OCI-LY1 (cell line): Measurements from ENCODE around the gene ETV5.
"Not testable (repeated sequence)": the region's sequence is repeated elsewhere in the genome, so short reads cannot be mapped to it uniquely, and the experiment has no call there.

Experiments used
- H2AFZ ChIP-seq: fragments of 200-600 bp; sonication (generic), shearing (Covaris generic); 2 replicates; pipeline ENCODE4 v1.6.0; 2014; ENCODE audit warnings: antibody characterized with exemption, mild to moderate bottlenecking, low read length
- H3F3A ChIP-seq: fragments of 200-600 bp; sonication (generic), shearing (Covaris generic); 2 replicates; pipeline ENCODE4 v1.6.0; 2014; ENCODE audit warnings: mild to moderate bottlenecking, antibody characterized with exemption, low read length, moderate library complexity; ENCODE audit not compliant: insufficient read depth
- H3K27ac ChIP-seq: fragments of 200-600 bp; sonication (generic); 2 replicates; pipeline ENCODE4 v1.5.1; 2014; ENCODE audit warnings: low read length, mixed run types, mild to moderate bottlenecking, low read depth; ENCODE audit not compliant: poor library complexity, severe bottlenecking
- H3K27me3 ChIP-seq: fragments of 200-600 bp; sonication (generic); 2 replicates; pipeline ENCODE4 v1.6.0; 2014; ENCODE audit warnings: antibody characterized with exemption, mild to moderate bottlenecking, low read length, moderate library complexity; ENCODE audit not compliant: insufficient read depth
- H3K36me3 ChIP-seq: fragments of 200-600 bp; sonication (generic); 2 replicates; pipeline ENCODE4 v1.6.1; 2014; ENCODE audit warnings: mild to moderate bottlenecking, antibody characterized with exemption, low read length, moderate library complexity, mixed read lengths; ENCODE audit not compliant: insufficient read depth
- H3K4me1 ChIP-seq: fragments of 200-600 bp; sonication (generic); 2 replicates; pipeline ENCODE4 v1.5.1; 2014; ENCODE audit warnings: mild to moderate bottlenecking, low read length, moderate library complexity; ENCODE audit not compliant: insufficient read depth, severe bottlenecking
- H3K4me2 ChIP-seq: fragments of 200-600 bp; sonication (generic), shearing (Covaris generic); 2 replicates; pipeline ENCODE4 v1.6.1; 2014; ENCODE audit warnings: low read length
- H3K4me3 ChIP-seq: fragments of 200-600 bp; sonication (generic); 2 replicates; pipeline ENCODE4 v1.5.1; 2014; ENCODE audit warnings: low read length, low read depth, mild to moderate bottlenecking, mixed read lengths; ENCODE audit not compliant: poor library complexity, severe bottlenecking
- H3K79me2 ChIP-seq: fragments of 200-600 bp; shearing (Covaris generic); 2 replicates; pipeline ENCODE4 v1.6.1; 2016; ENCODE audit warnings: mixed run types, low read length, mixed read lengths; ENCODE audit not compliant: insufficient read depth
- H3K9ac ChIP-seq: fragments of 200-600 bp; sonication (generic), shearing (Covaris generic); 2 replicates; pipeline ENCODE4 v1.6.1; 2014; ENCODE audit warnings: mild to moderate bottlenecking, low read length, mixed read lengths
- H3K9me2 ChIP-seq: fragments of 200-600 bp; sonication (generic), shearing (Covaris generic); 2 replicates; pipeline ENCODE4 v1.6.1; 2014; ENCODE audit warnings: low read depth, mild to moderate bottlenecking, low read length, mixed read lengths
- H3K9me3 ChIP-seq: fragments of 200-600 bp; shearing (Covaris generic); 2 replicates; pipeline ENCODE4 v1.6.1; 2014; ENCODE audit warnings: low read length, mixed read lengths
- H4K20me1 ChIP-seq: fragments of 200-600 bp; sonication (generic), shearing (Covaris generic); 2 replicates; pipeline ENCODE4 v1.6.0; 2016; ENCODE audit warnings: mild to moderate bottlenecking, low read length; ENCODE audit not compliant: insufficient read depth
- EZH2 ChIP-seq: fragments of 200-600 bp; sonication (generic), shearing (Covaris generic); IDR thresholded peaks from 2 replicates; pipeline ENCODE4 v1.8.0; 2017; ENCODE audit warnings: borderline replicate concordance, mixed run types, mild to moderate bottlenecking, antibody characterized with exemption, low read length, moderate library complexity, mixed read lengths
- TF ChIP-seq, protein P1 (sequence below): fragments of 200-600 bp; sonication (generic), shearing (Covaris generic); IDR thresholded peaks from 2 replicates; pipeline ENCODE4 v1.5.1; 2017; ENCODE audit warnings: mild to moderate bottlenecking, antibody characterized with exemption, low read length, moderate library complexity, mixed read lengths

Gene ETV5

DNA sequence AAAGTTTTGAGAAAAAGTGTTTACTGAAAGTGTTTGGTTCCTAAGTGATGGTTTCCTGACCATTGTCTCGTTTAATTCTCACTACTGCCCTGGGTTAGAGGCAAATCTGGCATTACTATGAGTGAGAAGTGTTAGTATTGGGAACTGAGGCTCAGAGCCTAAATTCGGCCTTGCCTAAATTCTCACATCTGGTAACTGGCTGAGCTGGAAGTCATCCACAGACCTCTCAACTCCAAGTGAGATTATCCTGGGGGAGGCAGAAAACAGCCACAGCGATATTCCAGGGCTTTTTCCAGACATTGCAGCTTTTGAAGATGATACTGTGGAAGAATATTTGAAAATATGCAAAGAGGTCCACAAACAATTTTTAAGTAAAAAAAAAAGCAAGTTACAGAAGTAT, 86.0 kb downstream of the ETV5 start:
- H3K4me3 ChIP-seq = no peak overlapping the region
- no peaks in the 10 kb centered on the region for H4K20me1 ChIP-seq
- H3K4me1 ChIP-seq = no peaks in the 10 kb centered on the region
- H3K9me2 ChIP-seq = no peaks in the 10 kb centered on the region
- no peaks in the 10 kb centered on the region for H3K79me2 ChIP-seq
- no peak overlapping the region for H3K9ac ChIP-seq
- no peaks in the 10 kb centered on the region for H3K9me3 ChIP-seq
- no peak overlapping the region for H3K4me2 ChIP-seq
- H3F3A ChIP-seq = no peaks in the 10 kb centered on the region
- no peak overlapping the region for H2AFZ ChIP-seq
- no peaks in the 10 kb centered on the region for H3K27me3 ChIP-seq
- no peaks in the 10 kb centered on the region for H3K36me3 ChIP-seq
- H3K27ac ChIP-seq = no peak overlapping the region
- TF ChIP-seq, protein P1, sequence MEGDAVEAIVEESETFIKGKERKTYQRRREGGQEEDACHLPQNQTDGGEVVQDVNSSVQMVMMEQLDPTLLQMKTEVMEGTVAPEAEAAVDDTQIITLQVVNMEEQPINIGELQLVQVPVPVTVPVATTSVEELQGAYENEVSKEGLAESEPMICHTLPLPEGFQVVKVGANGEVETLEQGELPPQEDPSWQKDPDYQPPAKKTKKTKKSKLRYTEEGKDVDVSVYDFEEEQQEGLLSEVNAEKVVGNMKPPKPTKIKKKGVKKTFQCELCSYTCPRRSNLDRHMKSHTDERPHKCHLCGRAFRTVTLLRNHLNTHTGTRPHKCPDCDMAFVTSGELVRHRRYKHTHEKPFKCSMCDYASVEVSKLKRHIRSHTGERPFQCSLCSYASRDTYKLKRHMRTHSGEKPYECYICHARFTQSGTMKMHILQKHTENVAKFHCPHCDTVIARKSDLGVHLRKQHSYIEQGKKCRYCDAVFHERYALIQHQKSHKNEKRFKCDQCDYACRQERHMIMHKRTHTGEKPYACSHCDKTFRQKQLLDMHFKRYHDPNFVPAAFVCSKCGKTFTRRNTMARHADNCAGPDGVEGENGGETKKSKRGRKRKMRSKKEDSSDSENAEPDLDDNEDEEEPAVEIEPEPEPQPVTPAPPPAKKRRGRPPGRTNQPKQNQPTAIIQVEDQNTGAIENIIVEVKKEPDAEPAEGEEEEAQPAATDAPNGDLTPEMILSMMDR = no peak
- TF ChIP-seq EZH2 = no peak

DNA sequence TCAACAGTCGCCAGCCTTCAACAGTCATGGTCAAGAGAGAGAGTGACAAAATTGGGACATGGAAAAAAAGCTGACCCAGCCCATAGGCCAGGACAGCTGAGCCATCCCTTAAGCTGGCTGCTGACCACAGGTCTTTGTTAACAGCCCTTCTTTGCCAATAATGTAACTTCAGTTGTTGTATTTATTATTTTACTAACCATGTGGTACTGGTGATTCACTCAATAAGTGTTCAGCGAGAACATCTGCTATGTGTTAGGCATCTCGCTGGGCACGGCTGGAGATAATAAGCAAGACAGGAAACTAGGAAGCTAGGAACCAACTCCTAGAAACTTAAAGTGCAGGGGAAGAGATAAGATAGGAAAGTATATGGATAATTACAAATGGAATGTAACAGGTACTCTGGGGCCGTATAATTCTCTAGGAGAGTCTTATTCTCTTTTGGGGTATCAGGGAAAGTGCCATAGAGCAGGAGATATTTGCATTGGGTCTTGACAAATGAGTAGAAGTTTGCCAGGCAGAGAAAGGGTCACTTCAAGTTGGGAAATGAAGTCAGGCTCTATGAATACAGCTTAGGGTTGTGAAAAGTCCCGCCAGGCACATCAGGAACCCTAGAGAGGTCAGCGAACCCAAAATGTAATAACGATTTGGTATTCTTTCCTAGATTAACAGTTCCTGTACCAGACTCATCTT, 87.1 kb downstream of the ETV5 start:
- Histone ChIP-seq H3K4me3 (no peak overlapping the region), H3K9me3 (no peaks in the 10 kb centered on the region), H3K79me2 (no peaks in the 10 kb centered on the region), H3K4me1 (no peaks in the 10 kb centered on the region), H3K36me3 (no peaks in the 10 kb centered on the region), H3F3A (no peaks in the 10 kb centered on the region), H3K27me3 (no peaks in the 10 kb centered on the region; the same call in 1 of the 2 replicates), H4K20me1 (no peaks in the 10 kb centered on the region), H3K9me2 (no peaks in the 10 kb centered on the region), H3K9ac (no peak overlapping the region), H2AFZ (no peak overlapping the region), H3K27ac (no peak overlapping the region), H3K4me2 (no peak overlapping the region)
- no peak for TF ChIP-seq EZH2
- TF ChIP-seq, protein P1 = no peak

DNA sequence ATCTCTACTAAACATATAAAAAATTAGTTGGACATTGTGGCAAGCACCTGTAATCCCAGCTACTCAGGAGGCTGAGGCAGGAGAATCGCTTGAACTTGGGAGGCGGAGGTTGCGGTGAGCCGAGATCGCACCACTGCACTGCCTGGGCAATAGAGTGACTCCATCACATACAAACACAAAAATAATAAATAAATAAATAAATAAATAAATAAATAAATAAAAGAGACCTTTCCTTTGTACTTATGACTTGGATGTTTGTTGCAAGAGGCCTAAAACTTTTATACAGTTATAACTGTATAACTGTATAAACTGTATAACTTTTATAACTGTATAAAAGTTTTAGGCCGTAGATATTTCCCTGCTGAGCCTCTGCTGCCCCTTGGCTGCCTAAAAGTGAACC, 87.6 kb downstream of the ETV5 start:
- H3F3A ChIP-seq, H3K79me2 ChIP-seq, H3K4me1 ChIP-seq, H4K20me1 ChIP-seq, H3K9me3 ChIP-seq, H3K27ac ChIP-seq, H3K36me3 ChIP-seq, H3K4me2 ChIP-seq, H3K9ac ChIP-seq, H3K27me3 ChIP-seq, H3K9me2 ChIP-seq, H3K4me3 ChIP-seq, H2AFZ ChIP-seq: not testable (repeated sequence)

DNA sequence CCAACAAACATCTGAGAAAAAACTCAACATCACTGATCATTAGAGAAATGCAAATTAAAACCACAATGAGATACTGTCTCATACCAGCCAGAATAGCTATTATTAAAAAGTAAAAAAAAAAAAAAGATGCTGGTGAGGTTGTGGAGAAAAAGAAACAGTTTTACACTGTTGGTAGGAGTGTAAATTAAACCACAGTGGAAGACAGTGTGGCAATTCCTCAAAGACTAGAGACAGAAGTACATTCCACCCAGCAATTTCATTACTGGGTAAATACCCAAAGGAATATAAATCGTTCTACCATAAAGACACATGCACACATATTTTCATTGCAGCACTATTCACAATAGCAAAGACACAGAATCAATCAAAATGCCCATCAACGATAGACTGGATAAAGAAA, 89.6 kb downstream of the ETV5 start:
- H3K4me3 ChIP-seq, H3K9me3 ChIP-seq, H3K27ac ChIP-seq, H3F3A ChIP-seq, H3K27me3 ChIP-seq, H3K4me1 ChIP-seq, H3K4me2 ChIP-seq, H3K36me3 ChIP-seq, H2AFZ ChIP-seq, H3K79me2 ChIP-seq, H4K20me1 ChIP-seq, H3K9ac ChIP-seq, H3K9me2 ChIP-seq: not testable (repeated sequence)
